ENCODE results near the gene NATD1.

DNA sequence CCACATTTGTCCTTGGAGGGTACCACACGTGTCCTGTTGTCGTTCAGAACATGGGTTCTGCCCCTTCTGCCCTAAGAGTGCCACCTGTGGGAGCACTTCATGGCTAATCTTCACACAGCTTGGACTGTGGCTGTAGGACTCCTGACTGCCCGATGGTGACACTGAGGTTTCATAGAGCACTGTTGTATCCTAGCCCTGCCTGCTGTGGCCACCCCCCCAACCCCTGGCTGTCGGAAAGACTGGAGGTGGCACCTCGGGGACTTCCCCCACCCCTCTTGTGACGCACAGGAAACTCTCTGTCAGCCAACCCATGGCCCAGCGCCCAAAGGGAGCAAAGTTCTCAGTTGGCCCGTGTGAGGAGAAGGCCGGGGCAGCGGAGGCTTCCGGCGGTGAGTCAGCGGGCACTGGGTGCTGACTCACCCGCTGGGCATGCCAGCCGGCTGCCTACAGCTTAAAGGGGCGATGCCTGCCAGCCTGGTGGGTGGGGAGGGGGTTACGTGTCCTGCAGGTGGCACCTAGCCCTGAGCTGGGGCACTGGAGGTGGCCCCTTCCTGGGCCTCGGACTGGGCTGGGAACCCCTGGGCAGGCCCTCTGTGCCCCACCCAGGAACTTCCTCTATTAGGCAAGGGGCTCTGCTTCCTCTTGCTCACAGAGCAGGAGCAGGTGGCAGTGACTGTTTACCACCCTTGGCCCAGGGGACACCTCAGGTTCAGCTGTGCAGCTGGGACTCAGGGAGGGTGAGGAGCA is 34.7 kb upstream of the NATD1 start:
- TF ChIP-seq, protein P1, sequence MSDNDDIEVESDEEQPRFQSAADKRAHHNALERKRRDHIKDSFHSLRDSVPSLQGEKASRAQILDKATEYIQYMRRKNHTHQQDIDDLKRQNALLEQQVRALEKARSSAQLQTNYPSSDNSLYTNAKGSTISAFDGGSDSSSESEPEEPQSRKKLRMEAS (IDR thresholded peaks at IDR 0.05; ENCODE audit: low read depth): peak; percentile 84
- TF ChIP-seq JUND (IDR thresholded peaks at IDR 0.05): peak; percentile 99
- TF ChIP-seq, protein P2, sequence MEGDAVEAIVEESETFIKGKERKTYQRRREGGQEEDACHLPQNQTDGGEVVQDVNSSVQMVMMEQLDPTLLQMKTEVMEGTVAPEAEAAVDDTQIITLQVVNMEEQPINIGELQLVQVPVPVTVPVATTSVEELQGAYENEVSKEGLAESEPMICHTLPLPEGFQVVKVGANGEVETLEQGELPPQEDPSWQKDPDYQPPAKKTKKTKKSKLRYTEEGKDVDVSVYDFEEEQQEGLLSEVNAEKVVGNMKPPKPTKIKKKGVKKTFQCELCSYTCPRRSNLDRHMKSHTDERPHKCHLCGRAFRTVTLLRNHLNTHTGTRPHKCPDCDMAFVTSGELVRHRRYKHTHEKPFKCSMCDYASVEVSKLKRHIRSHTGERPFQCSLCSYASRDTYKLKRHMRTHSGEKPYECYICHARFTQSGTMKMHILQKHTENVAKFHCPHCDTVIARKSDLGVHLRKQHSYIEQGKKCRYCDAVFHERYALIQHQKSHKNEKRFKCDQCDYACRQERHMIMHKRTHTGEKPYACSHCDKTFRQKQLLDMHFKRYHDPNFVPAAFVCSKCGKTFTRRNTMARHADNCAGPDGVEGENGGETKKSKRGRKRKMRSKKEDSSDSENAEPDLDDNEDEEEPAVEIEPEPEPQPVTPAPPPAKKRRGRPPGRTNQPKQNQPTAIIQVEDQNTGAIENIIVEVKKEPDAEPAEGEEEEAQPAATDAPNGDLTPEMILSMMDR (IDR thresholded peaks at IDR 0.05): no peak
- peak; percentile 96; the same call in 1 of the 2 replicates for TF ChIP-seq SIN3A (IDR thresholded peaks at IDR 0.05; ENCODE audit: borderline replicate concordance, low read depth, low read length)
- TF ChIP-seq FOXM1 (IDR thresholded peaks at IDR 0.05; ENCODE audit: low read depth): peak; percentile 50; the same call in 1 of the 2 replicates

Data from SK-N-SH (cell line).